ENCODE data around the gene AP2S1. TPM values are rescaled to one million over a fixed set of nuclear protein-coding genes. Genes with fewer than 3 reads are reported as not detected.
"Not testable (repeated sequence)": the region's sequence is repeated elsewhere in the genome, so short reads cannot be mapped to it uniquely, and the experiment has no call there.

The AP2S1 gene
- total and polyA plus RNA-seq, 4 donors: 73.0 to 191 (median 156) TPM

DNA sequence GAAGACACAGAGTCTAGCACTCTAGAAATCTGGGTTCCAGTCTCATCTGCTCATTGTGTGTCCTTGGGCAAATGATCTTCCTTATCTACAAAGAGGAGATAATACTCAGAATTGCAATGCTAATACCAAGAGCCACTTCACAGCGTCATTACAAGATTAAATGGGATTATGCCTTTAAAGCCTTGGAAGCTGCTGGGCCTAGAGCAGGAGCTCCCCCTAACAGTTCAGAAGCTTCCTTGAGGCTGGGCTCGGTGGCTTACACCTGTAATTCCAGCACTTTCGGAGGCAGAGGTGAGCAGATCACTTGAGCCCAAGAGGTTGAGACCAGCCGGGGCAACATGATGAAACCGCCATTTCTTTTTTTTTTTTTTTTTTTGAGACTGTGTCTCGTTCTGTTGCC is 27.6 kb downstream of the AP2S1 start:
- TF ChIP-seq, protein P1, sequence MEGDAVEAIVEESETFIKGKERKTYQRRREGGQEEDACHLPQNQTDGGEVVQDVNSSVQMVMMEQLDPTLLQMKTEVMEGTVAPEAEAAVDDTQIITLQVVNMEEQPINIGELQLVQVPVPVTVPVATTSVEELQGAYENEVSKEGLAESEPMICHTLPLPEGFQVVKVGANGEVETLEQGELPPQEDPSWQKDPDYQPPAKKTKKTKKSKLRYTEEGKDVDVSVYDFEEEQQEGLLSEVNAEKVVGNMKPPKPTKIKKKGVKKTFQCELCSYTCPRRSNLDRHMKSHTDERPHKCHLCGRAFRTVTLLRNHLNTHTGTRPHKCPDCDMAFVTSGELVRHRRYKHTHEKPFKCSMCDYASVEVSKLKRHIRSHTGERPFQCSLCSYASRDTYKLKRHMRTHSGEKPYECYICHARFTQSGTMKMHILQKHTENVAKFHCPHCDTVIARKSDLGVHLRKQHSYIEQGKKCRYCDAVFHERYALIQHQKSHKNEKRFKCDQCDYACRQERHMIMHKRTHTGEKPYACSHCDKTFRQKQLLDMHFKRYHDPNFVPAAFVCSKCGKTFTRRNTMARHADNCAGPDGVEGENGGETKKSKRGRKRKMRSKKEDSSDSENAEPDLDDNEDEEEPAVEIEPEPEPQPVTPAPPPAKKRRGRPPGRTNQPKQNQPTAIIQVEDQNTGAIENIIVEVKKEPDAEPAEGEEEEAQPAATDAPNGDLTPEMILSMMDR (IDR thresholded peaks at IDR 0.05; ENCODE audit: control extremely low read depth, extremely low read depth): no peak
- WGBS, 2 donors: 78 to 93% methylated on average over 6 of the region's 6 CpGs
- no peak for ATAC-seq (ENCODE audit: insufficient read depth, low FRiP score)
- Histone ChIP-seq H3K9me3 (ENCODE audit: control insufficient read depth in 4 of 4, insufficient read depth in 3 of 4, low read length in 3 of 4) (no peaks in the 10 kb centered on the region), H3K36me3 (ENCODE audit: control insufficient read depth in 4 of 4, insufficient read depth in 4 of 4, low read length in 4 of 4) (no peaks in the 10 kb centered on the region), H3K4me1 (ENCODE audit: control insufficient read depth in 5 of 5, insufficient read depth in 5 of 5, low read length in 5 of 5) (peaks cover 0 to 7% (median 0%) of the 10 kb centered on the region in 5 donors), H3K4me3 (no peak overlapping the region), H3K27ac (ENCODE audit: low read depth in 1 of 2, low read length in 1 of 2) (no peak overlapping the region), H3K27me3 (ENCODE audit: control insufficient read depth in 3 of 3, insufficient read depth in 3 of 3, low read length in 2 of 3) (no peaks in the 10 kb centered on the region), H3K9ac (ENCODE audit: insufficient read depth in 1 of 2, low read length in 2 of 2) (no peak overlapping the region)
- no peak for DNase-seq

DNA sequence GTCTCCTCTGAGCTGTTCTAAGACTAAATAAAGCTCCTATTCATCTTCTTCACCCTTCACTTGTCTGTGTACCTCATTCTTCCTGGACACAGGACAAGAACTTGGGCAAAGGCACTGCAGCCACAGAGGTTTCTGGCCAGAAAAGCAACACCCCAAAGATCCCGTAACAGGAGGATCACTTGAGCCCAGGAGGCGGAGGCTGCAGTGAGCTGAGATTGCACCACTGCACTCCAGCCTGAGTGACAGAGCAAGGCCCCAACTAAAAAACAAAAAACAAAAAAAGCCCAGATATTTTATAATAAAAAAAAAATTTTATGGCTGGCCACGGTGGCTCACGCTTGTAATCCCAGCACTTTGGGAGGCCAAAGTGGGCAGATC is 28.2 kb downstream of the AP2S1 start:
- H3K4me1 ChIP-seq (ENCODE audit: control insufficient read depth in 5 of 5, insufficient read depth in 5 of 5, low read length in 5 of 5); DNase-seq; H3K9me3 ChIP-seq (ENCODE audit: control insufficient read depth in 4 of 4, insufficient read depth in 3 of 4, low read length in 3 of 4); H3K9ac ChIP-seq (ENCODE audit: insufficient read depth in 1 of 2, low read length in 2 of 2); H3K4me3 ChIP-seq; H3K36me3 ChIP-seq (ENCODE audit: control insufficient read depth in 4 of 4, insufficient read depth in 4 of 4, low read length in 4 of 4); H3K27me3 ChIP-seq (ENCODE audit: control insufficient read depth in 3 of 3, insufficient read depth in 3 of 3, low read length in 2 of 3); ATAC-seq (ENCODE audit: insufficient read depth, low FRiP score): not testable (repeated sequence)
- WGBS, 2 donors: 74 to 89% methylated on average over 4 of the region's 4 CpGs
- peak overlapping the region in 1 of 2 donors; percentile 35 for H3K27ac ChIP-seq (ENCODE audit: low read depth in 1 of 2, low read length in 1 of 2)

DNA sequence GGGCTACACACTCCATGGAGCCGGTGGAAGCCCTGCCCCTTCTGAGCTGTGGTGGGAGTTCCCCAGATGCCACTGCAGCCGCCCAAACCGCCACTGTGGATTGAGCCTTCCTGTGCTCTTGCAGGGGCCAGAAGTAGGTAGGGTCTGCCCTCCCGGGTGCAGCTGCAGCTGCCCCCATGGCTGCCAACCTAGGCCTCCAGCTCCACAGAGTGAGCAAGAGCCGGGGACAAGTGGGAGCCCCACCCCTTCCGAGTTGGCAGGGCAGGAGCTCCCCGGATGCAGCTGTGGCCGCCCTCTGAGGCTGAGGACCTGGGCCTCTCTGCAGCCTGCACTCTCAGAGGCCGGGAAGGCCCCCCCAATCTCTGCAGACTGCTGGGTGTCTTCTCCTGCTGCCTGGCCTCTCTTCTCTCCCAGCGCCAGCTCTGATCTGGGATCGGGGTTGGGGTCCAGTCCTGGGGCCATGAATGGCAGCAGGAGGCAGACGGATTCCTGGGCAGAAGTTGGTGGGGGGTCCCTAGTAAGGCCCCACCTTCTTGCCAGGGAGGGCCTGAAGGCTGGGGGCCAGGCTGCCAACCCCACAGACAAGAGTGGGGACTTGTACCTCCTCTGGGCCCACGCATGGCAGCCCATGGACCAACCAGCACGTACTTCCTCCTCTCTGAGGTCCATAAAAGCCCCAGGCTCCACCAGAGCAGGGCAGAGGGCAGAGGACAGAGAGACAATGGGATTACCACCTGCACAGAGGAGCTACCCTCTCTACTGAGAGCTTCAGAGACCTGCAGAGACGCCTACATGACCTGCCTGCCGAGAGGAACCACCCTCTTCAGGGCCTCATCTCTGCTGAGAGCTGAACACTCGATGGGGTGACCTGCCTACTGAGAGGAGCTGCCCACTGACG is 28.9 kb downstream of the AP2S1 start:
- TF ChIP-seq, protein P1 (IDR thresholded peaks at IDR 0.05; ENCODE audit: control extremely low read depth, extremely low read depth): no peak
- Histone ChIP-seq H3K36me3 (ENCODE audit: control insufficient read depth in 4 of 4, insufficient read depth in 4 of 4, low read length in 4 of 4) (no peaks in the 10 kb centered on the region), H3K9me3 (ENCODE audit: control insufficient read depth in 4 of 4, insufficient read depth in 3 of 4, low read length in 3 of 4) (no peaks in the 10 kb centered on the region), H3K27me3 (ENCODE audit: control insufficient read depth in 3 of 3, insufficient read depth in 3 of 3, low read length in 2 of 3) (no peaks in the 10 kb centered on the region), H3K4me1 (ENCODE audit: control insufficient read depth in 5 of 5, insufficient read depth in 5 of 5, low read length in 5 of 5) (peaks cover 0 to 7% (median 0%) of the 10 kb centered on the region in 5 donors), H3K9ac (ENCODE audit: insufficient read depth in 1 of 2, low read length in 2 of 2) (no peak overlapping the region), H3K4me3 (no peak overlapping the region), H3K27ac (ENCODE audit: low read depth in 1 of 2, low read length in 1 of 2) (peak overlapping the region in 1 of 2 donors; percentile 35)
- 47 to 55% methylated on average over 18 of the region's 18 CpGs for WGBS, 2 donors
- DNase-seq (no peak), ATAC-seq (ENCODE audit: insufficient read depth, low FRiP score) (no peak)

DNA sequence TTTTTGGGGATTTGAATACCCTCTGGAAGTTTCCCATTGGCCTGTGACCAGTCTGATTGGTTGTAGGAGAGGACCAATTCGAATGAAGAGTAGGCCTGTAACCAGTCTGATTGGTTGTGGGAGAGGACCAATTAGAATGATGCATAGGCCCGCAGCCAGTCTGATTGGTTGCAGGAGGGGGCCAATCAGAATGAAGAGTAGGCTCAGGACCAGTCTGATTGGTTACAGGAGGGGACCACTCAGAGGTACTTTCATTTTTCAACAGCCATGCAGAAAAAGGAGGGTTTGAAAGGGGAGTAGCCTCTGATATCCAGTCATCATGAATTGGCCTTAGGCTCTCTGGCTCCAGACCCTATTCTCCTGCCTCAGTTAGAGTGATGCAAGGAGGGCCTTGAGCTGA is 31.8 kb downstream of the AP2S1 start:
- WGBS, 2 donors: 92 to 96% methylated on average over 2 of the region's 2 CpGs
- H3K4me1 ChIP-seq (ENCODE audit: control insufficient read depth in 5 of 5, insufficient read depth in 5 of 5, low read length in 5 of 5): peaks cover 0 to 8% (median 1%) of the 10 kb centered on the region in 5 donors
- H3K36me3 ChIP-seq (ENCODE audit: control insufficient read depth in 4 of 4, insufficient read depth in 4 of 4, low read length in 4 of 4): no peaks in the 10 kb centered on the region
- no peak overlapping the region for H3K27ac ChIP-seq (ENCODE audit: low read depth in 1 of 2, low read length in 1 of 2)
- no peak overlapping the region for H3K9ac ChIP-seq (ENCODE audit: insufficient read depth in 1 of 2, low read length in 2 of 2)
- DNase-seq: no peak
- H3K4me3 ChIP-seq: no peak overlapping the region
- H3K27me3 ChIP-seq (ENCODE audit: control insufficient read depth in 3 of 3, insufficient read depth in 3 of 3, low read length in 2 of 3): no peaks in the 10 kb centered on the region
- ATAC-seq (ENCODE audit: insufficient read depth, low FRiP score): no peak
- no peaks in the 10 kb centered on the region for H3K9me3 ChIP-seq (ENCODE audit: control insufficient read depth in 4 of 4, insufficient read depth in 3 of 4, low read length in 3 of 4)
- TF ChIP-seq, protein P1 (IDR thresholded peaks at IDR 0.05; ENCODE audit: control extremely low read depth, extremely low read depth): no peak
